HG02610 (cell line): Measurements from ENCODE around the gene VIT.
"Not testable (repeated sequence)": the region's sequence is repeated elsewhere in the genome, so short reads cannot be mapped to it uniquely, and the experiment has no call there.

Experiments
- ATAC-seq: cut with Tn5 transposase; IDR thresholded peaks from one replicate; pipeline ENCODE4 v1.9.1; 2021; ENCODE audit warnings: mild to moderate bottlenecking, moderate library complexity; ENCODE audit not compliant: unreplicated experiment

The VIT gene

DNA sequence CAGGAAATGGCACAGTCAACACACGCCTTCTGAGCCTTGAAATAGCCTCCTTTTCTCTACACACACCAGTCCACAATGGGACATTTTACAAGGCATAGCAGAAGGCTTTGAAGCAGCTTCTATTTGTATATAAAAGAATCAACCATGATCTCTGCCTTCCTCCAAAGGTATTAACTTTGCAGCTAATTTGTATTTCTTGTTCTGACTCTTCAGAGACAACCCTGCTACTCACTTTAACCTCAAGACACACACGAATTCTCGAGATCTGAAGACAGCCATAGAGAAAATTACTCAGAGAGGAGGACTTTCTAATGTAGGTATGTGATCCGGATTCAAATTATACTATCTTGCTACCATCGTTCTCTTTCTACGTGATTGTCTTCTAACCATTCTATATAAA lies 104.6 kb downstream of the VIT start:
- no peak for ATAC-seq

DNA sequence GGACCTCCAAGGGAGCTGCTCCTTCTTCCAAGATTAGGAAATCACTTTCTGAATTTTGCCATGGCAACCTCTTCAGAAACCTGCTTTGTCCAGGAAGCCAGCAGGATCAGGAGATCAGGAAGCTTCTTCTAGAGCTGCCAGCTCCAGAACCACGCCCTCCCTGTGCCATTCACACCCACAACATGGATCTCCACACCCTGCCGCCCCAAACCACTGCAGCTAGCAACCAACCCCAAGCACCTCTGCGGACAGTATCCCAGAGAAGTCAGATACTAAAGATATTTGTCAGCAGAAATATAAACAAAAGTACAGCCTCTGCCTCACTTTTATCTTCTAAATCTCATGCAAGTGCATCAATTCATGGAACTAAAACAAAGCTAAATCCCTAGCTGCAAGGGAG lies 106.4 kb downstream of the VIT start:
- no peak for ATAC-seq

GRCh38 chr2:36805635-36806224 lies 109.2 kb downstream of the VIT start:
- no peak for ATAC-seq

GRCh38 chr2:36807223-36807886 lies 110.8 kb downstream of the VIT start:
- ATAC-seq: no peak

GRCh38 chr2:36808386-36809068 lies 112.0 kb downstream of the VIT start:
- no peak for ATAC-seq

- ATAC-seq: no peak
Observed at GRCh38 chr2:36809069-36809445, 112.5 kb downstream of the VIT start.

DNA sequence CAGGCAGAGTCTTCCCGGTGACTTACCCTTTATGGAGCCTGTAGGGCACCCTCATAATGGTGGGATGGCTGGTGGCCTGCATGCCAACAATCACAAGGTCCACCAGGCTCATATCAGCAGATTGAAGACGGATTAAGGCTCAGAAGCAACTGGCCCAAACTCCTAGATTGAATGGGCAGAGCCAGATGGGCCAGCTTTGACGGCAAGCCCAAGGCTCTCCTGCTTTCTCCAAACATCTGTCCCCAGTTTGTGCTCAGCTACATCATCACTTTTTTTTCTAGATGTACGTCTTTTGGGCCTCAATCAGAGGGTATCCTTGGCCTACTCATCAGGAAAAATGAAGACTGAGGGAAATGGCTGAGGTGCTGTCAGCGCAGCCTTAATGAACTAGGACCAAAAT lies 114.6 kb downstream of the VIT start:
- ATAC-seq: no peak

DNA sequence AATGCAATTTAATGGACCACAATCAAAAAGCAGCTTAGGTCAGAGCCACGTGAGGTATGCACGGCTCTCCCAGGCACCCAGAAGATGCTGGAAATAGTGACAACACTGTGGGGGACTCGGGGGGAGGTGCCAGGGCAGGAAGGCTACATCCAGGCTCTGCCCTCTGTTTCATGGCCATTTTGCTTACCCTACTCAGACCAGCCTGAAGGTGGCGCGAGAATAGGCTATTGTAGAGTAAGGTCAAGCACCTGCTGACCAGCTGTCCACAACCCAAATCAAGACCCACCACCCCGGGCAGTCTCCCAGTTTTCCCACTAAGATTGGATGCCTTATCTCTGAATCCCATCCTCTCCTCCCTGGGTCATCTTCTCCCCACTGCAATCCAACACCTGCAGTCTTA lies 115.7 kb downstream of the VIT start:
- no peak for ATAC-seq

GRCh38 chr2:36818542-36818941 lies 122.0 kb downstream of the VIT start:
- ATAC-seq: no peak

GRCh38 chr2:36819095-36819711 lies 122.7 kb downstream of the VIT start:
- ATAC-seq: no peak

GRCh38 chr2:36820942-36821605 lies 124.6 kb downstream of the VIT start:
- ATAC-seq: no peak

- no peak for ATAC-seq
Observed at GRCh38 chr2:36823862-36824261, 127.4 kb downstream of the VIT start.

GRCh38 chr2:36824273-36824672 lies 127.8 kb downstream of the VIT start:
- no peak for ATAC-seq

- not testable (repeated sequence) for ATAC-seq
Observed at GRCh38 chr2:36824683-36825082, 128.2 kb downstream of the VIT start.

GRCh38 chr2:36831185-36831584 lies 134.7 kb downstream of the VIT start:
- ATAC-seq: no peak

DNA sequence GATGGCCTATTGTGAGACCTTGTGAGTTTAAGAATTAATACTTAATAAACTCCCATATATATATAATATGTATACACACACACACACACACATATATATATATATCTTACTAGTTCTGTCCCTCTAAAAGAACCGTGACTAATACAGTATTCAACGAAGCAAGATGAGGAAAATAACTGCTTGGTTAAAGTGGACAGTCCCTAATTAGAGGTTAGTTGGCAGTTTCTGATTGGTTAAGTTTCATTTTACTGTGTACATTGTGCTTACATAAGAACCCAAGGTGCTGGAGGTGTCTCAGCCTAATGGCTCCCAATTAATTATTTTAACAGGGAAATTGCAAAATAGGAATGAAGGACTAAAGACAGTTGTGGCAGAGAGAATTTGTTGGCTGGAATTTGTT lies 137.7 kb downstream of the VIT start:
- no peak for ATAC-seq

GRCh38 chr2:36834731-36835524 lies 138.4 kb downstream of the VIT start:
- ATAC-seq: no peak

DNA sequence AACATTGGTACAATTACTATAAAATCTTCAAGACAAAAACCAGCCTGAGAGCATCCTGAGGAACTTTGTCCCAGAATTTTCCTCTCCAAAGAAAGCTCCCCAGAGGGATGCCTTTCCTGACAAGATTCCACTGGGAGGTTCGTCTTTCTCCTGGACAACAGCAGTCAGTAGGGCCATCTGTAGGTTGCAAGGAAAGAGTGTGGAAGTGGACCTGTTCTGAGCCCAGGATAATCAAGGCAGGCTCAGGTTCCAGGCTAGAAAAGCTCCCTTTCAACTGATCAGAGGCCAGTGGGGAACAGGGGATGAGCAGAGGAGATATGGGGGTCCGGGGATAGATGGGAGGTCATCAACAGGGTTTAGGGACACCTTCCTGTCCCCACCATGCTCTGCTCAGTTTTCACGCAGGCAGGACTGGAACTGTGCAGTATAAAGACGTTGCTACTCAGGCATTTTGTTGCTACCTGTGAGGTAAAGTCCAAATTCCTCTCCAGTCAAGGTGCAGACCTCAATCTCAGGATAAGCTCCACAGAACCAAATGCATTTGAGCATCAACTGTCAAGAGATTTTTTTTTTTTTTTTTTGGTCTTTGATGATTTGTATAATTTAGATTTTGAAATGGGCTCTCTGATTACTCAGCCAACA lies 143.6 kb downstream of the VIT start:
- no peak for ATAC-seq

GRCh38 chr2:36843838-36844237 lies 147.3 kb downstream of the VIT start:
- ATAC-seq: no peak

DNA sequence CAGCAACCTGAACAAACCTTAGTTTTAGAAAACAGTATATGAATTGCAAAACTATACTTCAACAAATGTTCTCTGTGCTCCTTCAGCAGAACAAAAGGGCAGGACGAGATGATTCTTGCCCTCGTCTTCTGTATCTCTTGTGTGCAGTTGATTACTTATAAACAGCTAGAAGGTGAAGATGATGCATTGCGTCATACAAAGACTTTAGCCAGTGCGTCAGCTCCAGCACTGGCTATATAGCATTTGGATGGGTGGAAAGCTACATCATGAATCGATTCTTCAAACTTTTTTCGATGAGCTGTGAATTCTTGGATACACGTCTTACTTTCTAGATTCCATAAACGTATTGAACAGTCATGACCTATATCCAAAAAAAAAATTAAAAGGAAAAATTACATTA lies 152.8 kb downstream of the VIT start:
- ATAC-seq: no peak
